SK-MEL-5 (cell line): ENCODE results near the gene PGP. TPM values are rescaled to one million over a fixed set of nuclear protein-coding genes. Genes with fewer than 3 reads are reported as not detected.

Experiments
- DNase-seq: peaks from one replicate; pipeline ENCODE4 v3.0.0-alpha.2; 2016; ENCODE audit warnings: low read depth, low spot score
- in situ Hi-C: cut with HindIII; loops from 2 replicates; pipeline ENCODE4 v1.10.0; 2016; ENCODE audit warnings: low sequenced_read_pairs, high pct_unique_total_duplicates, low pct_unique_long_range_greater_than_20kb
- total RNA-seq: library from RNA; depleted of rRNA; stranded (reverse); fragments of >200 nt; shearing (Covaris generic); gene quantifications from 2 replicates; pipeline ENCODE4 v1.2.3, GENCODE V29; 2014

Gene PGP
- total RNA-seq, 1 experiment from 2014 or later, result 13.6 TPM

DNA sequence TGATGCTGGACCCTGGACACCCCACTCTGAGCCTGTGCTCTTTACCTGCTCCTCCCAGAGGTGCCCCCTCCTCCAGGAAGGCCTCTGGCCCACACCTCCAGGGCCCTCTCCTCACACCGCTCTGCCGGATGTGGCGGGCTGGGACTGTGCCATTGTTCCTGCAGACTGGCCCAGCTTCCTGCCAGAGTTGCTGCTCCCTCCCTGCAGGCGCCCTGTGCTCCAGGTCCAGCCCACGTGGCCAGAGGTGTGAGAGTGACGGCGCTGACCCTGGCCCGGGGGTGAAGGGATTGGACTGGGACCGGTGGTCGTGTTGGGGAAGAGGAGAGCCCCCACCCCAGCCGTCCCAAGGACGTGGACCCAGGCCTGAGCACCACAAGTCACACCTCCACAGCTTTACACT lies 14.5 kb upstream of the PGP start:
- in situ Hi-C loops, result no loop called here
- DNase-seq, result no peak

DNA sequence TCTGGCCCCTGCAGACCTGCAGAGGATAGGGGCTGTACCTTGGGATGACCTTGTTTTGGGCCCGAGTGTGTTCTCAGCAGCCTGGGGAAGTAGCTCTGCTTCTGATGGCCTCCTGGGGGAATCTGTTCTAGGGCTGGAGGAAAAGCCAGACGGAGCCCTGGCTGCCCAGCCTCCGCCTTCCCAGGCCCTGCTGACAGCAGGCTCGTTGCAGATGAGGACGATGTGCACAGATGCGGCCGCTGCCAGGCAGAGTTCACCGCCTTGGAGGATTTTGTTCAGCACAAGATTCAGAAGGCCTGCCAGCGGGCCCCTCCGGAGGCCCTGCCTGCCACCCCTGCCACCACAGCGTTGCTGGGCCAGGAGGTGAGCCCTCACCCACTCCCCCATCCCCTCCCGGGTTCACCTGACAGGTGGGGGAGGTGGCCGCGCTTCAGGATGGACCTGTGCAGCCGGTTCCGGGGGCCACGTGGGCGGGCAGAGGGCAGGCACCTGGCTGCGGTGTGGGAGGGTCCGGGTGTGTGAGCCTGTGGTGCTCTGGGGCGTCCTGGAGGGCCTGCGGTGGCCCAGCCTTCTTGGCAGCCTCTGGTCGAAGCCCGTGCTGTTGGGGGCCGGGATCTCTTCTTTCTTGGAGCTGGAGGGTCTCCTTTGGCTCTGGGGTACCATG lies 13.7 kb upstream of the PGP start:
- DNase-seq, result no peak
- in situ Hi-C loops, result no loop called here

- DNase-seq, result no peak
- in situ Hi-C loops, result no loop called here
These were observed 12.3 kb upstream of the PGP start for GRCh38 chr16:2226918-2227317.

- in situ Hi-C loops, result no loop called here
- DNase-seq, result no peak
These were observed 11.7 kb upstream of the PGP start for GRCh38 chr16:2226245-2226793.

GRCh38 chr16:2223942-2224486 lies 9.4 kb upstream of the PGP start:
- DNase-seq, result peak; percentile 49
- in situ Hi-C loops, result no loop called here

- peak; percentile 98 for DNase-seq
- in situ Hi-C loops, result no loop called here
These were observed 8.7 kb upstream of the PGP start, which contains the start of gene E4F1 for GRCh38 chr16:2223221-2223941. TSS of gene E4F1 (plus strand) at chr16:2223591. CDS start at chr16:2223614, 23 bp downstream.

DNA sequence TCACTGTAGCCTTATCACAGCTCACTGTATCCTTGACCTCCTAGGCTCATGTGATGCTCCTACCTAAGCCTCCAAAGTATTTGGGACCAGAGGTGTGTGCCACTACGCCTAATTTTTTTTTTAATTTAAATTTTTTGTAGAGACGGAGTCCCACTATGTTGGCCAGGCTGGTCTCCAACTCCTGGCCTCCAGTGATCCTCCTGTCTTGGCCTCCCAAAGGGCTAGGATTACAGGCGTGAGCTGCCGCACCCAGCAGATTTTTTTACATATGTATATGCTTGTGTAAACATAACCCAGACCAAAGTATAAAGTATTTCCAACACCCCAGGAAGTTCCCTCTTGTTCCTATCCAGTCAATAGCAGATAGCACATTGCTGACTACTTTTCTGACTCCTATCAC lies 1.7 kb upstream of the PGP start:
- in situ Hi-C loops, result no loop called here
- DNase-seq, result no peak

- DNase-seq, result no peak
- in situ Hi-C loops, result no loop called here
These were observed 572 bp downstream of the PGP start for GRCh38 chr16:2213817-2214718.

DNA sequence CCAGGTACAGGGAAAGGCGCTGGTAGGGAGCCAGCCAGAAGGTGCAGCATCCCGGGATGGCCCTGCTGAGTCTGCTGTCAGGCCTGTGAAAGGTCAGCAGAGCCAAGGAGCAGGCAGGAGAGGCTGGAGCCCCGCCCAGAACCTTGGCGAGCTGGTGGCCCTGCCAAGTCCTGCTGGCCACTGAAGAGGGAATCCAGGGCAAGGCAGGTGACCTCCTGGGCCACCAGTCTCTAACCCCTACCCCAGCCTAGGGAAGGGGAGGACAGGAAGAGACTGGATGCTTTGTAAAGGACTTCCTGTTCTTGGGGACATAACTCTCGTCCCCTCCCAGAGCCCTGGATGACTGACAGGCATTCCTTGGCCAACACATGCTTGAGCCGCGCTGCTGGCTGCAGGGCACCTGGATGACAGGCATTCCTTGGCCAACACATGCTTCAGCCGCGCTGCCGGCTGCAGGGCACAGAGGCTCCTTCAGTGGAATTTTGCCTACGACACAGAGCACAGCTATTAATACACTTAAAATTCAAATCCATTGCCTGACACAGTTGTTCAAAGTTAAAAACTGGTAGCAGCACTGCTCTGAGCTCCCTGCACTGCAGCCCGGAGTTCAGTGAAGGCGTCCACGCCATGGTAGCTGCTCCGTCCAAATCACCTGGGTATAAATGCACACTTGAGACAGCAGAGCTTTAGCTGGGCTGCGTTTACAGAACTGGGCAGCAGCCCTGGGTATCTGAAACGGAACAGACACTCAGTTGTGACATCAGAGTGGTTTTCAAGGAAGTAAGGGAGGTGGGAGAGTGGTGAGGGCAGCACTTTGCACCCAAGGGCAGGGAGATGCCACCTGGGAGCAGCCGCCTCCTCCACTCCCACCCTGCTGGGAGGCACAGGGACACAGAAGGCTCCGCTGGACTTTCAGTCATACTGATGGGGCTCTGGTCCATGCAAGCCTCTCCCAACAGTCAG lies 2.0 kb downstream of the PGP start:
- in situ Hi-C loops, result no loop called here
- DNase-seq, result no peak

DNA sequence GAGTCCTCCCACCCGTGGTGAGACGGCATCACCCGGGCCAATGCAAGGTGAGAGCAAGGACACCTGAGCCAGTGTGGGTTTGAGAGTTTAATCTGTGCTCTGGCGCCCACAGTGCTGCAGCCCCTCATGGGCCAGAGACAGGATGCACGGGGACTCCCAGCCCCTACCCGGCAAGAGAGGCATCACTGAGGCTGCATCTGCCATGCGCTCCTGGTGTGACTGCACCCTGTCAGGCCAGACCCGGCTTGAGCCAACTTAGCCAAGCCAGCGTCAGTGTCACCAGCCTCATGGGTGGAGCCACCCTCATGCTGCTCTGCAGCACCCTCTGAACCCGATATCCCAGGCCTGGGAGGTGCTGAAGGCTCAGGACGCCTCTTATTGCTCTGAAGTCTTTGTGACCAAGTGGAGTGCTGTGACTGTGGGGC lies 2.7 kb downstream of the PGP start:
- DNase-seq, result no peak
- in situ Hi-C loops, result no loop called here

- in situ Hi-C loops, result no loop called here
- no peak for DNase-seq
These were observed 4.0 kb downstream of the PGP start, which contains the start of gene BRICD5 for GRCh38 chr16:2210386-2211365. TSS of gene BRICD5 (minus strand) at chr16:2210863. CDS start at chr16:2210833, 30 bp downstream.

- DNase-seq, result no peak
- in situ Hi-C loops, result no loop called here
These were observed 4.7 kb downstream of the PGP start for GRCh38 chr16:2210009-2210332.

DNA sequence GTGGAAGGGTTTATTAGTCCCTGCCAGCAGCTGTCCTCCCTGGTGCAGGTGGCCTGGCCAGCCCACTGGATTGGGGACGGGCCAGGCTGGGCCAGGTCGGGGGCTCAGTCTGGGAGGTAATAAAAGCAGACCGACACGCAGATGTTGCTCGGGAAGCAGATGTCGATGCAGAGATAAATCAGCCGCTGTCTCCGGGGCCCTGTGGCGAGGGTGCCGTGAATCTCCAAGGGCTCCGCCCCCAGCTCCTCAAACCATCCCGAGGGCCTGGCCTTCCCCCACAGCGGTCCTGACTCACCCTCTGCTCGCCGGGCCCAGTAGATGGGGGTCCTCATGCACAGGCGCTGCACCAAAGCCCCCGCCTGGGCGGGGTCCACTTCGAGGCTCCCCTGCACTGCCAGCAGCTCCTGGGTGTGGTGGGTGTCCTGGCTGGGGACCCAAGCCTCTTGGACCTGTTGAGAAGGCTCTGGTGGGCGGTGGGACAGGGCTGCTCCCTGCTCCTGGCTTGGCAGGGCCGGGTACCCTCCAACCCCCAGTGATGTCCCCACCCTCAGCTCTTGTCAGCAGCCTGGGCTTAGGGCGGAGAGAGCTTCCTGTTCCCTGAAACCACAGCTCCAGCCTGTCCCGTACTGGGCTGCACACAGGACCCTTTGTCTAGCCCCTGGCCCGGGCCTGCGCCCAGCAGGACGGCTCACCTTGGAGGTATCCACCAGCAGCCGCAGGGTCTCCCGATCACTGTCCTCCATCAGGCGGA lies 5.2 kb downstream of the PGP start:
- in situ Hi-C loops, result no loop called here
- no peak for DNase-seq

GRCh38 chr16:2208772-2209171 lies 5.9 kb downstream of the PGP start:
- DNase-seq, result no peak
- in situ Hi-C loops, result no loop called here

DNA sequence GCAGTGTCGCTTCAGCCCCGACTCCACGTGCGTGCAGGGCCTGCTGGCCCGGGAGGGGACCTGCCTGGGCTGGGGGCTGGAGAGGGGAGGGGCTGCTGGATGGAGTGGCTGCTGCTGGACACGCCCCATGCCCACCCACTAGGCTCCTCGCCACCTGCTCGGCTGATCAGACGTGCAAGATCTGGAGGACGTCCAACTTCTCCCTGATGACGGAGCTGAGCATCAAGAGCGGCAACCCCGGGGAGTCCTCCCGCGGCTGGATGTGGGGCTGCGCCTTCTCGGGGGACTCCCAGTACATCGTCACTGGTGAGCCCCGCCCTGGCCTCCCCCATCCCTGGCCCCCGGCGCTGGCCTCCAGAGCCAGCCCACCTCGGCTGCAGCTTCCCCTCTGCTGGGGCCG lies 6.3 kb downstream of the PGP start:
- in situ Hi-C loops, result no loop called here
- DNase-seq, result no peak
